Activated CD8-positive, alpha-beta memory T cell treated with anti-CD3 and anti-CD28 coated beads for 36 hours (primary cell): Measurements from ENCODE around the gene OSGIN1. TPM values are rescaled to one million over a fixed set of nuclear protein-coding genes. Genes with fewer than 3 reads are reported as not detected.

Experiments
- CTCF ChIA-PET: fragments of 350-600 bp; sonication (Branson Sonifier 250); formaldehyde crosslinking; loops from one replicate; lab custom pipeline; 2021; ENCODE audit warnings: antibody characterized with exemption; lab: Charles Lee
- POLR2A ChIA-PET: fragments of 350-600 bp; sonication (Branson Sonifier 250); formaldehyde crosslinking; loops from one replicate; lab custom pipeline; 2021; ENCODE audit warnings: antibody characterized with exemption; lab: Charles Lee
- total RNA-seq, 2 experiments: library from RNA; stranded (reverse); gene quantifications; one replicate each; pipeline ENCODE4 v1.2.3, GENCODE V29; 2021

OSGIN1 gene
- total RNA-seq, 2 experiments from 2014 or later = 0.65 to 0.71 TPM

- CTCF ChIA-PET = no interaction called here
Measured at GRCh38 chr16:83966153-83966696, 13.2 kb downstream of the OSGIN1 start.

GRCh38 chr16:83967091-83967490 lies 14.1 kb downstream of the OSGIN1 start:
- ChIA-PET CTCF (no interaction called here), POLR2A (no interaction called here)

More at GRCh38 chr16:83966153-83966696, 13.2 kb downstream of the OSGIN1 start:
- POLR2A ChIA-PET = no interaction called here

GRCh38 chr16:83967838-83968305 lies 14.8 kb downstream of the OSGIN1 start, which contains the start of gene NECAB2:
TSS of gene NECAB2 (plus strand) at chr16:83968244. CDS start at chr16:83968649, 405 bp downstream.
- ChIA-PET POLR2A (no interaction called here), CTCF (no interaction called here)

- CTCF ChIA-PET = no interaction called here
- POLR2A ChIA-PET = no interaction called here
Measured at GRCh38 chr16:83968306-83968851, 15.3 kb downstream of the OSGIN1 start.

GRCh38 chr16:83968891-83969649 lies 16.0 kb downstream of the OSGIN1 start:
- CTCF ChIA-PET = interaction anchor here (0.8 to 1.2 kb wide), 2 partner anchors 94 to 97 kb away, joined by 3 to 4 read pairs; no protein-coding TSS in a partner anchor
- POLR2A ChIA-PET = no interaction called here

- ChIA-PET CTCF (interaction anchor here (0.8 to 1.9 kb wide), 3 partner anchors 13 to 96 kb away, joined by 3 to 5 read pairs (median 4); no protein-coding TSS in a partner anchor), POLR2A (no interaction called here)
Measured at GRCh38 chr16:83969771-83970429, 16.9 kb downstream of the OSGIN1 start.

GRCh38 chr16:83970430-83970815 lies 17.4 kb downstream of the OSGIN1 start:
- POLR2A ChIA-PET = interaction anchor here (0.7 kb wide), 1 partner anchor 209 kb away, joined by 5 read pairs; no protein-coding TSS in a partner anchor
- CTCF ChIA-PET = interaction anchor here (1.1 to 1.9 kb wide), 2 partner anchors 14 to 114 kb away, joined by 3 to 5 read pairs; no protein-coding TSS in a partner anchor

- CTCF ChIA-PET = interaction anchor here (1.1 to 1.9 kb wide), 2 partner anchors 15 to 113 kb away, joined by 3 to 5 read pairs; no protein-coding TSS in a partner anchor
Measured at GRCh38 chr16:83971165-83972130, 18.4 kb downstream of the OSGIN1 start.

GRCh38 chr16:83972256-83973008 lies 19.4 kb downstream of the OSGIN1 start:
- CTCF ChIA-PET = no interaction called here
- POLR2A ChIA-PET = no interaction called here

More at GRCh38 chr16:83971165-83972130, 18.4 kb downstream of the OSGIN1 start:
- POLR2A ChIA-PET = no interaction called here

GRCh38 chr16:83973077-83973476 lies 20.0 kb downstream of the OSGIN1 start:
- POLR2A ChIA-PET = no interaction called here
- CTCF ChIA-PET = no interaction called here

- ChIA-PET CTCF (no interaction called here), POLR2A (no interaction called here)
Measured at GRCh38 chr16:83973581-83974385, 20.7 kb downstream of the OSGIN1 start.

GRCh38 chr16:83974475-83974874 lies 21.4 kb downstream of the OSGIN1 start:
- ChIA-PET CTCF (no interaction called here), POLR2A (no interaction called here)

- POLR2A ChIA-PET = no interaction called here
Measured at GRCh38 chr16:83975590-83976260, 22.7 kb downstream of the OSGIN1 start.

GRCh38 chr16:83977056-83977815 lies 24.2 kb downstream of the OSGIN1 start:
- CTCF ChIA-PET = interaction anchor here (1.3 kb wide), 1 partner anchor 20 kb away, joined by 3 read pairs; no protein-coding TSS in a partner anchor
- POLR2A ChIA-PET = no interaction called here

More at GRCh38 chr16:83975590-83976260, 22.7 kb downstream of the OSGIN1 start:
- CTCF ChIA-PET = no interaction called here

GRCh38 chr16:83978401-83978904 lies 25.4 kb downstream of the OSGIN1 start:
- CTCF ChIA-PET = interaction anchor here (1.3 kb wide), 1 partner anchor 22 kb away, joined by 3 read pairs; no protein-coding TSS in a partner anchor

More at GRCh38 chr16:83978401-83978904, 25.4 kb downstream of the OSGIN1 start:
- POLR2A ChIA-PET = no interaction called here
